H9 (cell line): ENCODE measurements around the gene CTRL. TPM values are rescaled to one million over a fixed set of nuclear protein-coding genes. Genes with fewer than 3 reads are reported as not detected.

Source experiments
- DNase-seq: peaks from one replicate; pipeline ENCODE4 v3.0.0-alpha.2; 2017
- H2AFZ ChIP-seq: one replicate; pipeline ENCODE4 v1.6.1; 2013; ENCODE audit warnings: mild to moderate bottlenecking, low read length, control low read depth, moderate library complexity
- H2AK5ac ChIP-seq: 2 replicates; pipeline ENCODE4 v1.6.1; 2013; ENCODE audit warnings: low read length, control low read depth, mixed read lengths; ENCODE audit not compliant: insufficient read length
- H2BK120ac ChIP-seq: one replicate; pipeline ENCODE4 v1.6.1; 2013; ENCODE audit warnings: low read depth, mild to moderate bottlenecking, low read length, control low read depth, inconsistent platforms; ENCODE audit not compliant: poor library complexity, severe bottlenecking
- H2BK12ac ChIP-seq: 2 replicates; pipeline ENCODE4 v1.6.1; 2013; ENCODE audit warnings: low read length, control low read depth, mixed read lengths, low read depth; ENCODE audit not compliant: insufficient read length
- H2BK15ac ChIP-seq: 2 replicates; pipeline ENCODE4 v1.6.1; 2013; ENCODE audit warnings: low read depth, low read length, control low read depth
- H2BK20ac ChIP-seq: one replicate; pipeline ENCODE4 v1.6.1; 2013; ENCODE audit warnings: low read depth, mild to moderate bottlenecking, low read length, control low read depth, inconsistent platforms; ENCODE audit not compliant: poor library complexity, severe bottlenecking
- H2BK5ac ChIP-seq: 2 replicates; pipeline ENCODE4 v1.6.1; 2013; ENCODE audit warnings: low read length, control low read depth, mixed read lengths; ENCODE audit not compliant: insufficient read length
- H3K14ac ChIP-seq: 2 replicates; pipeline ENCODE4 v1.6.1; 2013; ENCODE audit warnings: low read length, control low read depth; ENCODE audit not compliant: insufficient read depth
- H3K18ac ChIP-seq: 2 replicates; pipeline ENCODE4 v1.6.1; 2013; ENCODE audit warnings: low read depth, mild to moderate bottlenecking, mixed read lengths, low read length, control low read depth; ENCODE audit not compliant: insufficient read length
- H3K23ac ChIP-seq: 2 replicates; pipeline ENCODE4 v1.6.1; 2013; ENCODE audit warnings: low read length, control low read depth, mixed read lengths, low read depth; ENCODE audit not compliant: insufficient read length
- H3K23me2 ChIP-seq: 2 replicates; pipeline ENCODE4 v1.6.1; 2013; ENCODE audit warnings: low read depth, mild to moderate bottlenecking, mixed read lengths, low read length, control low read depth; ENCODE audit not compliant: insufficient read length, poor library complexity, severe bottlenecking
- H3K27ac ChIP-seq: 2 replicates; pipeline ENCODE4 v1.5.1; 2013; ENCODE audit warnings: low read length, control low read depth, mixed read lengths, low read depth; ENCODE audit not compliant: insufficient read length
- H3K27me3 ChIP-seq: 2 replicates; pipeline ENCODE4 v1.6.1; 2013; ENCODE audit warnings: low read length, control low read depth, inconsistent platforms; ENCODE audit not compliant: insufficient read depth
- H3K4ac ChIP-seq: 2 replicates; pipeline ENCODE4 v1.6.1; 2013; ENCODE audit warnings: low read depth, mild to moderate bottlenecking, control low read depth, inconsistent platforms, low read length, moderate library complexity
- H3K4me1 ChIP-seq: 2 replicates; pipeline ENCODE4 v1.6.1; 2013; ENCODE audit warnings: low read length, control low read depth, inconsistent platforms; ENCODE audit not compliant: insufficient read depth
- H3K4me2 ChIP-seq: 2 replicates; pipeline ENCODE4 v1.6.1; 2013; ENCODE audit warnings: low read length, control low read depth, mixed read lengths; ENCODE audit not compliant: insufficient read length, insufficient read depth
- H3K56ac ChIP-seq: 2 replicates; pipeline ENCODE4 v1.6.1; 2013; ENCODE audit warnings: low read depth, mild to moderate bottlenecking, mixed read lengths, low read length, control low read depth; ENCODE audit not compliant: insufficient read length
- H3K79me1 ChIP-seq: 2 replicates; pipeline ENCODE4 v1.6.1; 2013; ENCODE audit warnings: low read depth, mild to moderate bottlenecking, moderate library complexity, low read length, control low read depth, inconsistent platforms; ENCODE audit not compliant: insufficient read depth, poor library complexity, severe bottlenecking
- H3K79me2 ChIP-seq: 2 replicates; pipeline ENCODE4 v1.6.1; 2013; ENCODE audit warnings: low read length, control low read depth, inconsistent platforms; ENCODE audit not compliant: insufficient read depth
- H3K9ac ChIP-seq: 2 replicates; pipeline ENCODE4 v1.6.1; 2013; ENCODE audit warnings: low read length, control low read depth, mixed read lengths; ENCODE audit not compliant: insufficient read length; ENCODE audit errors: extremely low read depth
- H3K9me3 ChIP-seq: one replicate; pipeline ENCODE4 v1.6.1; 2013; ENCODE audit warnings: low read depth, low read length, inconsistent platforms; ENCODE audit not compliant: control insufficient read depth
- H3T11ph ChIP-seq: one replicate; pipeline ENCODE4 v1.6.1; 2013; ENCODE audit warnings: mild to moderate bottlenecking, low read length, control low read depth, inconsistent platforms
- H4K20me1 ChIP-seq: one replicate; pipeline ENCODE4 v1.6.1; 2013; ENCODE audit not compliant: control insufficient read depth, insufficient read length, insufficient read depth
- H4K5ac ChIP-seq: 2 replicates; pipeline ENCODE4 v1.6.1; 2013; ENCODE audit warnings: low read depth, mild to moderate bottlenecking, mixed read lengths, low read length, control low read depth; ENCODE audit not compliant: insufficient read length
- H4K8ac ChIP-seq: replicated peaks from 2 replicates; pipeline ENCODE4 v1.6.1; 2013; ENCODE audit warnings: low read length, control low read depth, mixed read lengths, low read depth; ENCODE audit not compliant: insufficient read length
- H4K91ac ChIP-seq: 2 replicates; pipeline ENCODE4 v1.6.1; 2013; ENCODE audit warnings: low read depth, mild to moderate bottlenecking, moderate library complexity, mixed read lengths, low read length, control low read depth; ENCODE audit not compliant: insufficient read length
- H3K27ac Mint-ChIP-seq, 3 experiments: 2 replicates in 2 of 3; 3 replicates in 1 of 3; pipeline ENCODE4 v1.8.0; 2020 to 2021; ENCODE audit warnings: mixed read lengths in 3 of 3, mild to moderate bottlenecking in 1 of 3, moderate library complexity in 1 of 3
- H3K27me3 Mint-ChIP-seq: 2 replicates; pipeline ENCODE4 v1.8.0; 2021; ENCODE audit warnings: low read depth, mild to moderate bottlenecking, moderate library complexity, mixed read lengths
- H3K36me3 Mint-ChIP-seq, 3 experiments: 2 replicates in 2 of 3; 3 replicates in 1 of 3; pipeline ENCODE4 v1.8.0; 2020 to 2021; ENCODE audit warnings: low read depth in 3 of 3, mixed read lengths in 3 of 3; ENCODE audit not compliant: insufficient read depth in 1 of 3
- H3K4me1 Mint-ChIP-seq, 2 experiments: 2 replicates each; pipeline ENCODE4 v1.8.0; 2020; ENCODE audit warnings: mixed read lengths in 2 of 2
- H3K4me3 Mint-ChIP-seq, 2 experiments: 2 replicates in 1 of 2; 3 replicates in 1 of 2; pipeline ENCODE4 v1.8.0; 2020 to 2021; ENCODE audit warnings: mild to moderate bottlenecking in 2 of 2, mixed read lengths in 2 of 2, moderate library complexity in 1 of 2
- H3K9me3 Mint-ChIP-seq, 2 experiments: 2 replicates in 1 of 2; 3 replicates in 1 of 2; pipeline ENCODE4 v1.8.0; 2020; ENCODE audit warnings: mild to moderate bottlenecking in 2 of 2, mixed read lengths in 2 of 2, moderate library complexity in 1 of 2
- WGBS: extraction: QIAGEN DNeasy Blood & Tissue Kit; methylation state at CpG from one replicate; pipeline ENCODE4 v1.1.7; 2013; ENCODE audit warnings: missing lambda C conversion rate, low lambda C conversion rate, mixed read lengths; ENCODE audit not compliant: insufficient read length; ENCODE audit errors: extremely low coverage; 5-methylcytosine and 5-hydroxymethylcytosine counted together
- total RNA-seq: library from RNA; stranded (reverse); gene quantifications from 2 replicates; pipeline ENCODE4 v1.2.1, GENCODE V29; 2021
- TF ChIP-seq, protein P1 (sequence below): fragments of 200-600 bp; sonication (generic); conservative IDR thresholded peaks from 3 replicates; pipeline ENCODE4 v1.8.0; 2021; ENCODE audit warnings: antibody characterized with exemption, mild to moderate bottlenecking

The CTRL gene
- total RNA-seq, 1 experiment from 2014 or later = 2.7 TPM

DNA sequence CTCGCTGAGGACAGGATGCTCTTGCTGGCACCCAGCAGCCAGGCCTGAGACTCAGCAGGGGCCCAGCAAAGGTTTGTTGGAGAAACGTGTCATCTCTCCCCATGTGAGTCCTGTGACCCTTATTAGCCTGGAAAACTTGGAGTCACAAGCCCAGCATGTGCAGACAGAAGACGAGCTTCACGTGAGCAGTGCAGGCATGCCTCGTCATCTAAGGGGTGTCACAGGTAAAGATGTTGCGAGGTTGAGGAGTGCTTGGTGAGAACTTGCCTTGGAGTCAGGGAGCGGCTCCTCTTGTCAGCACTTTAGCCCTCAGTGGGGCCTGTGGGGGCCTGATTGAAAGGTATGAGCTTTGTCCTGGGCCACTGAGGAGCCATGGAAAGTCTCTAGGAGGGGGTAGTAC is 2.1 kb upstream of the CTRL start:
- Mint-ChIP-seq H3K27me3 (peaks cover 10% of the 10 kb centered on the region), H3K36me3 (peaks cover 10 to 40% (median 15%) of the 10 kb centered on the region in 3 experiments), H3K4me1 (peaks cover 20 to 23% of the 10 kb centered on the region in 2 experiments), H3K9me3 (peaks cover 0 to 2% of the 10 kb centered on the region in 2 experiments; a peak in 2 of 5 replicates), H3K4me3 (peak overlapping the region; percentile 98 to 100; a peak in 4 of 5 replicates), H3K27ac (no peak overlapping the region)
- TF ChIP-seq, protein P1, sequence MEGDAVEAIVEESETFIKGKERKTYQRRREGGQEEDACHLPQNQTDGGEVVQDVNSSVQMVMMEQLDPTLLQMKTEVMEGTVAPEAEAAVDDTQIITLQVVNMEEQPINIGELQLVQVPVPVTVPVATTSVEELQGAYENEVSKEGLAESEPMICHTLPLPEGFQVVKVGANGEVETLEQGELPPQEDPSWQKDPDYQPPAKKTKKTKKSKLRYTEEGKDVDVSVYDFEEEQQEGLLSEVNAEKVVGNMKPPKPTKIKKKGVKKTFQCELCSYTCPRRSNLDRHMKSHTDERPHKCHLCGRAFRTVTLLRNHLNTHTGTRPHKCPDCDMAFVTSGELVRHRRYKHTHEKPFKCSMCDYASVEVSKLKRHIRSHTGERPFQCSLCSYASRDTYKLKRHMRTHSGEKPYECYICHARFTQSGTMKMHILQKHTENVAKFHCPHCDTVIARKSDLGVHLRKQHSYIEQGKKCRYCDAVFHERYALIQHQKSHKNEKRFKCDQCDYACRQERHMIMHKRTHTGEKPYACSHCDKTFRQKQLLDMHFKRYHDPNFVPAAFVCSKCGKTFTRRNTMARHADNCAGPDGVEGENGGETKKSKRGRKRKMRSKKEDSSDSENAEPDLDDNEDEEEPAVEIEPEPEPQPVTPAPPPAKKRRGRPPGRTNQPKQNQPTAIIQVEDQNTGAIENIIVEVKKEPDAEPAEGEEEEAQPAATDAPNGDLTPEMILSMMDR = no peak
- Histone ChIP-seq H2BK15ac (no peak overlapping the region), H2AFZ (no peak overlapping the region), H3K4me2 (peak overlapping the region; percentile 30), H4K5ac (no peak overlapping the region), H3K79me1 (no peaks in the 10 kb centered on the region), H4K8ac (no peak overlapping the region), H3K4me1 (peaks cover 3% of the 10 kb centered on the region; the same call in 1 of the 2 replicates), H3K23me2 (peaks cover 18% of the 10 kb centered on the region), H4K91ac (no peak overlapping the region), H3K23ac (no peak overlapping the region), H2BK5ac (no peak overlapping the region), H3K14ac (no peak overlapping the region), H2BK12ac (no peak overlapping the region), H3K18ac (no peak overlapping the region), H3K9ac (no peak overlapping the region), H2BK20ac (no peak overlapping the region), H3K56ac (no peak overlapping the region), H4K20me1 (no peaks in the 10 kb centered on the region), H3K9me3 (no peaks in the 10 kb centered on the region), H3K27ac (no peak overlapping the region), H2AK5ac (no peak overlapping the region), H3K4ac (no peak overlapping the region), H3K27me3 (no peaks in the 10 kb centered on the region), H3K79me2 (no peaks in the 10 kb centered on the region), H2BK120ac (no peak overlapping the region), H3T11ph (no peak overlapping the region)
- WGBS = no CpG with 5 or more reads among the region's 7 CpGs
- DNase-seq = no peak
